C4-2B (cell line): Measurements from ENCODE around the gene FBXW12.

Experiments
- ZFX ChIP-seq: fragments of 450-650 bp; IDR thresholded peaks from 2 replicates; pipeline ENCODE4 v1.6.1; 2017
- TF ChIP-seq, protein P1 (sequence below): fragments of 450-650 bp; conservative IDR thresholded peaks from 2 replicates; pipeline ENCODE4 v1.5.1; 2017; ENCODE audit warnings: mild to moderate bottlenecking

DNA sequence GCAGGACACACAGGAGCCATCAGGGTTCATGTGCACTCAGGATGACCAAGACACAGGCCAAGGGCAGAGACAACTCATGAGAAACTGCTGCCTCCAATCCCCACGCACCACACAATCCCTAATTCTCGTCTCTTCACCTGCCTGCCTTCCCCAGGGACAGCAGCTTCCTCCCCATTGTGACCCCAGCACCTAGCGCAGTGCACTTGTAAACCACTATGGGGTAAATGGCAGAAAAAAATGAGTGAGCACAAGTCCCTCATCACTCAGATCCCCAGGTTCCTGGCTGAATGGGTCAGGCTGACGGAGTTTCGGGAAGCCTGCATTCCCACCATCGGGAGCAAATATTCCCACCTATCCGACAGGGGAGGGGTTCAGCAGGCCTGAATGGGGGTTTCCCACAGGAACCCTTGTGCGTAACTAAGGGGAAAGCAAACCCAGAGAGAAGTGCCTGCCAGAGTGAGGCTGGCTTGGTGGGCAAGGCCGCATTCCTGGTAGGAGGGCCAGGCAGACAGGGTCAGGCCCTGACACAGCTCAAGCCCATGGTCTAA lies 39.1 kb downstream of the FBXW12 start:
- TF ChIP-seq, protein P1, sequence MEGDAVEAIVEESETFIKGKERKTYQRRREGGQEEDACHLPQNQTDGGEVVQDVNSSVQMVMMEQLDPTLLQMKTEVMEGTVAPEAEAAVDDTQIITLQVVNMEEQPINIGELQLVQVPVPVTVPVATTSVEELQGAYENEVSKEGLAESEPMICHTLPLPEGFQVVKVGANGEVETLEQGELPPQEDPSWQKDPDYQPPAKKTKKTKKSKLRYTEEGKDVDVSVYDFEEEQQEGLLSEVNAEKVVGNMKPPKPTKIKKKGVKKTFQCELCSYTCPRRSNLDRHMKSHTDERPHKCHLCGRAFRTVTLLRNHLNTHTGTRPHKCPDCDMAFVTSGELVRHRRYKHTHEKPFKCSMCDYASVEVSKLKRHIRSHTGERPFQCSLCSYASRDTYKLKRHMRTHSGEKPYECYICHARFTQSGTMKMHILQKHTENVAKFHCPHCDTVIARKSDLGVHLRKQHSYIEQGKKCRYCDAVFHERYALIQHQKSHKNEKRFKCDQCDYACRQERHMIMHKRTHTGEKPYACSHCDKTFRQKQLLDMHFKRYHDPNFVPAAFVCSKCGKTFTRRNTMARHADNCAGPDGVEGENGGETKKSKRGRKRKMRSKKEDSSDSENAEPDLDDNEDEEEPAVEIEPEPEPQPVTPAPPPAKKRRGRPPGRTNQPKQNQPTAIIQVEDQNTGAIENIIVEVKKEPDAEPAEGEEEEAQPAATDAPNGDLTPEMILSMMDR = no peak
- TF ChIP-seq ZFX = no peak
